ENCODE results near the gene CAPZA1.

DNA sequence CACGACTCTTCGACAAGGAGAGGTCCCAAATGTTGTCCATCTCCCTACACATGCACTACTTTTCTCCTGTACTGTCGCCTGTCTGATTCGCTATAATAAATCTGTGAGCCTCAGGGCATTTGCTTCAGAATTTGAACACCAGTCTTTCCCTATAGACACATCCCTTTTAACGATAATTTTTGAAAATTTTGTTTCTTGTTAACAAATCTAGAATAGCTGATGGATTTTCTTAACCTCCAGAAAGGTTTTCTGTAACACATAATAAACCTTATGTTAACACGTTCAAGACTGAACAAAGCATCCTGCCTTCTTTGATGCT lies 704 bp downstream of the CAPZA1 start:
- no peak for TF ChIP-seq CTCF (IDR thresholded peaks at IDR 0.05; ENCODE audit: insufficient read depth, low read depth, low read length)
- no peak for TF ChIP-seq EZH2 (IDR thresholded peaks at IDR 0.05; ENCODE audit: insufficient read depth, low read length)
